ENCODE measurements around the gene CCDC93.

Gene CCDC93

GRCh38 chr2:118013724-118014491, at the start of gene CCDC93:
CCDC93 (minus strand) TSS chr2:118014070; CDS start chr2:118013995, 75 bp downstream.
- DNase-seq: peak; percentile 90

- DNase-seq: no peak
Observed at GRCh38 chr2:118062669-118063068, 48.8 kb upstream of the CCDC93 start.

- DNase-seq: no peak
Observed at GRCh38 chr2:118062048-118062447, 48.2 kb upstream of the CCDC93 start.

GRCh38 chr2:118061135-118061955, 47.5 kb upstream of the CCDC93 start:
- no peak for DNase-seq

- DNase-seq: no peak
Observed at GRCh38 chr2:118059919-118060478, 46.1 kb upstream of the CCDC93 start.

- DNase-seq: no peak
Observed at GRCh38 chr2:118058951-118059350, 45.1 kb upstream of the CCDC93 start.

- DNase-seq: no peak
Observed at GRCh38 chr2:118056801-118057200, 42.9 kb upstream of the CCDC93 start.

- no peak for DNase-seq
Observed at GRCh38 chr2:118056165-118056534, 42.3 kb upstream of the CCDC93 start.

- no peak for DNase-seq
Observed at GRCh38 chr2:118055512-118056164, 41.8 kb upstream of the CCDC93 start.

GRCh38 chr2:118054213-118055008, 40.5 kb upstream of the CCDC93 start:
- DNase-seq: no peak

- no peak for DNase-seq
Observed at GRCh38 chr2:118053681-118054080, 39.8 kb upstream of the CCDC93 start.

GRCh38 chr2:118052474-118052873, 38.6 kb upstream of the CCDC93 start:
- no peak for DNase-seq

GRCh38 chr2:118051826-118052358, 38.0 kb upstream of the CCDC93 start:
- DNase-seq: no peak

GRCh38 chr2:118050974-118051373, 37.1 kb upstream of the CCDC93 start:
- no peak for DNase-seq

- DNase-seq: no peak
Observed at GRCh38 chr2:118050386-118050785, 36.5 kb upstream of the CCDC93 start.

- DNase-seq: no peak
Observed at GRCh38 chr2:118049816-118050140, 35.9 kb upstream of the CCDC93 start.

- no peak for DNase-seq
Observed at GRCh38 chr2:118049140-118049815, 35.4 kb upstream of the CCDC93 start.

- DNase-seq: no peak
Observed at GRCh38 chr2:118048401-118048800, 34.5 kb upstream of the CCDC93 start.

GRCh38 chr2:118047380-118047826, 33.5 kb upstream of the CCDC93 start:
- no peak for DNase-seq

- no peak for DNase-seq
Observed at GRCh38 chr2:118046634-118047210, 32.9 kb upstream of the CCDC93 start.

GRCh38 chr2:118045286-118045685, 31.4 kb upstream of the CCDC93 start:
- DNase-seq: no peak
